ENCODE results near the gene PRICKLE1. TPM values are rescaled to one million over a fixed set of nuclear protein-coding genes. Genes with fewer than 3 reads are reported as not detected.

PRICKLE1 gene
- total RNA-seq, 1 donor from 2014 or later, result 20.9 TPM

- intact Hi-C loops (cut with micrococcal nuclease), result no loop called here
- no peak overlapping the region for H3K27ac ChIP-seq (replicated peaks)
- peaks cover 71% of the 10 kb centered on the region for H3K4me1 ChIP-seq
Observed at GRCh38 chr12:42473561-42473960, 116.0 kb downstream of the PRICKLE1 start.

GRCh38 chr12:42473130-42473529, 116.4 kb downstream of the PRICKLE1 start:
- Histone ChIP-seq H3K4me3 (no peak overlapping the region), H3K27me3 (ENCODE audit: low read depth) (no peaks in the 10 kb centered on the region), H3K9me3 (replicated peaks) (no peaks in the 10 kb centered on the region), H3K36me3 (peaks cover 22% of the 10 kb centered on the region), H3K27ac (replicated peaks) (peak overlapping the region; percentile 54), H3K4me1 (peaks cover 70% of the 10 kb centered on the region)
- intact Hi-C loops (cut with micrococcal nuclease), result no loop called here
- no peak for TF ChIP-seq CTCF (IDR thresholded peaks at IDR 0.05; ENCODE audit: borderline replicate concordance)
- DNase-seq, result no peak

More at GRCh38 chr12:42473561-42473960, 116.0 kb downstream of the PRICKLE1 start:
- Histone ChIP-seq H3K27me3 (ENCODE audit: low read depth) (no peaks in the 10 kb centered on the region), H3K4me3 (no peak overlapping the region), H3K9me3 (replicated peaks) (no peaks in the 10 kb centered on the region), H3K36me3 (peaks cover 19% of the 10 kb centered on the region)
- DNase-seq, result no peak
- TF ChIP-seq CTCF (IDR thresholded peaks at IDR 0.05; ENCODE audit: borderline replicate concordance), result no peak

- Histone ChIP-seq H3K4me3 (no peak overlapping the region), H3K27ac (replicated peaks) (peak overlapping the region; percentile 54), H3K9me3 (replicated peaks) (no peaks in the 10 kb centered on the region), H3K4me1 (peaks cover 73% of the 10 kb centered on the region), H3K36me3 (peaks cover 24% of the 10 kb centered on the region), H3K27me3 (ENCODE audit: low read depth) (no peaks in the 10 kb centered on the region)
- TF ChIP-seq CTCF (IDR thresholded peaks at IDR 0.05; ENCODE audit: borderline replicate concordance), result no peak
- DNase-seq, result no peak
- intact Hi-C loops (cut with micrococcal nuclease), result no loop called here
Observed at GRCh38 chr12:42472376-42472775, 117.2 kb downstream of the PRICKLE1 start.

GRCh38 chr12:42469355-42470175, 120.0 kb downstream of the PRICKLE1 start:
- no peak for DNase-seq
- Histone ChIP-seq H3K27ac (replicated peaks) (peak overlapping the region; percentile 62), H3K9me3 (replicated peaks) (no peaks in the 10 kb centered on the region), H3K4me3 (no peak overlapping the region), H3K4me1 (peaks cover 60% of the 10 kb centered on the region), H3K36me3 (peaks cover 49% of the 10 kb centered on the region), H3K27me3 (ENCODE audit: low read depth) (no peaks in the 10 kb centered on the region)
- no peak for TF ChIP-seq CTCF (IDR thresholded peaks at IDR 0.05; ENCODE audit: borderline replicate concordance)
- intact Hi-C loops (cut with micrococcal nuclease), result no loop called here

GRCh38 chr12:42468921-42469320, 120.6 kb downstream of the PRICKLE1 start:
- no peak for TF ChIP-seq CTCF (IDR thresholded peaks at IDR 0.05; ENCODE audit: borderline replicate concordance)
- Histone ChIP-seq H3K27me3 (ENCODE audit: low read depth) (no peaks in the 10 kb centered on the region), H3K4me1 (peaks cover 53% of the 10 kb centered on the region), H3K27ac (replicated peaks) (peak overlapping the region; percentile 62), H3K36me3 (peaks cover 55% of the 10 kb centered on the region), H3K9me3 (replicated peaks) (no peaks in the 10 kb centered on the region), H3K4me3 (no peak overlapping the region)
- no peak for DNase-seq
- intact Hi-C loops (cut with micrococcal nuclease), result no loop called here

All from left ventricle myocardium inferior (tissue), 1 donor.